GM21423 (cell line): ENCODE measurements around the gene MTF1.
"Not testable (repeated sequence)": the region's sequence is repeated elsewhere in the genome, so short reads cannot be mapped to it uniquely, and the experiment has no call there.

ENCODE experiments used
- ATAC-seq: cut with Tn5 transposase; IDR thresholded peaks from one replicate; pipeline ENCODE4 v1.9.1; 2021; ENCODE audit warnings: mild to moderate bottlenecking, moderate library complexity; ENCODE audit not compliant: unreplicated experiment

The MTF1 gene

DNA sequence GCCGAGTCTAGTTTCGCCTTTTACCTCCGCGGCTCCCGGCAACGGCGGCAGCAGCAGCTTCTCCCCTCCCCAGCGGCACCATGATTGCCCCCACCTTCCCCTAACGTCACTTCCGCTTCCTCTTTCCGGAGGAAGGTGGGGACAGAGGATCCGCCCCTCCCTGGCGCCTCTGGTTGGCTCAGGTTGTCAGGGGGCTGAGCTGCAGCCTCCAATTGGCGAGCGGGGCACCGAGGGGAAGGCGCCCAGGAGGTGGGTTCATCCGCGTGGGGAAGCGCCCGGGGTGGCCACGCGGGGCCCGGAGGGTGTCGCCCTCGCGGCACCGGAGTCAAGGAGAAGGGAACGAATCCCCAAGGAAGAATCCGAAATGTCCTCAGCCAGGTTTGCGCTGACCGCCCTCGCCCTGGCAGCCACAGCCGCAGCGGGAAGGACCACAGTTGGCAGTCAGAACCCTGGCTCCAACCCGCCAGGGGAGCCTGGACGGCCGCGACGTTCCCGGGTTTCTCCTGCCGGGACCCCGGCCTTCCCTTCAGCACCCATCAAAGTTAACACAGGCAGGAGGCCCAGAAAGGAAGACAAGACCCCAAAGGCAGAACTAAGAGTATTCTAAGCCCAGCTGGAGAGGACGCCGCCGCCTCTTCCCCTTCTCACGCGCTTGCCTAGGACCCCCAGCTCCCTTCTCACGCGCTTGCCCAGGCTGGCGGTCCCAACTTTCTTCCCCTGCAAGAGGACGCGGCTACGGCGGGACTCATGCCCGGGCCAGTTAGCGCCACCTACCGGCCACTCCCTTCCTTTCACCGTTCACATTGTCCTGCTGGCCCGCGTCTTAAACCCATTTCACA is at the start of gene MTF1:
Gene MTF1 (minus strand): TSS at position 86 of the 839 bp plus-strand sequence. CDS start 1,934 bp downstream, outside the sequence.
- ATAC-seq, result peak; percentile 94

DNA sequence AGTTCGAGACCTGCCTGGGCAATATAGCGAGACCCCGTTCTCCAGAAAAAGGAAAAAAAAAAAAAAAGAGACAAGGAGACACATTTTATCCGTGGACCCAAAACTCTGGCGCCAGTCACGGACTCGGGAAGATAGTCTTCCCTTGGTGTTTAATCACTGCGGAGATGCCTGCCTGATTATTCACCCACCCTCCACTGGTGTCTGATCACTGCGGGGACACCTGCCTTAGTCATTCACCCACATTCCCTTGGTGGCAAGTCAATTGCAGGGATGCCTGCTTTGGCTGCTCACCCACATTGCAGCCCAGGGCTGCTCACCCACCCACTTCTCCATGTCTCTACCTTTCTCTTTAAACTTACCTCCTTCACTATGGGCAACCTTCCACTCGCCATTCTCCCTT is 49.1 kb upstream of the MTF1 start:
- not testable (repeated sequence) for ATAC-seq

DNA sequence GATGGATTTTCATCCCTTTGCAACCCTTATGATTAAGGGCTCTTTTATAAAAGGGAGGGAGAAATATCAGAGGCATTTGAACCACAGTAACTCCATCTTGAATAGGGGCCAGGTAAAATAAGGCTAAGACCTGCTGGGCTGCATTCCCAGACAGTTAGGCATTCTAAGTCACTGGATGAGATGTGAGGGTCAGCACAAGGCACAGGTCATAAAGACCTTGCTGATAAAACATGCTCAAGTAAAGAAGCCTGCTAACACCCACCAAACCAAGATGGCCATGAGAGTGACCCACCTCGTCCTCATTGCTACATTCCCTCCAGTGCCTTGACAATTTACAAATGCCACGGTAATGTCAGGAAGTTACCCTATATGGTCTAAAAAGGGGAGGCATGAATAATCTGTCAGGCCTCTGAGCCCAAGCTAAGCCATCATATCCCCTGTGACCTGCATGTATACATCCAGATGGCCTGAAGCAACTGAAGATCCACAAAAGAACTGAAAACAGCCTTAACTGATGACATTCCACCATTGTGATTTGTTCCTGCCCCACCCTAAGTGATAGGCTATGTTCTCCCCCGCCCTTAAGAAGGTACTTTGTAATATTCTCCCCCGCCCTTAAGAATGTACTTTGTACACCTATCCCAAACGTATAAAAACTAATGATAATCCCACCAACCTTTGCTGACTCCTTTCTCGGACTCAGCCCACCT is 48.2 kb upstream of the MTF1 start:
- ATAC-seq, result not testable (repeated sequence)

DNA sequence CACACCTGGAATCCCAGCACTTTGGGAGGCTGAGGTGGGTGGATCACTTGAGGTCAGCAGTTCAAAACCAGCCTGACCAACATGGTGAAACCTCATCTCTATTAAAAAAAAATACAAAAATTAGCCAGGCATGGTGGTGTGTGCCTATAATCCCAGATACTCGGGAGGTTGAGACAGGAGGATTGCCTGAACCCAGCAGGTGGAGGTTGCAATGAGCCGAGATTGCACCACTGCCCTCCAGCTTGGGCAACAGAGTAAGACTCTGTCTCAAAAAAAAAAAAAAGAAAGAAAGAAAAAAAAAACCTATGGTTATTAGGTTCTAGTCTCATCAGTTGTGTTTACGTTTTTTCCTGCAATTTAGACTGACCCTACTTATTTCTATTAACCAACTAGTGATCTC is 47.2 kb upstream of the MTF1 start:
- ATAC-seq, result not testable (repeated sequence)

DNA sequence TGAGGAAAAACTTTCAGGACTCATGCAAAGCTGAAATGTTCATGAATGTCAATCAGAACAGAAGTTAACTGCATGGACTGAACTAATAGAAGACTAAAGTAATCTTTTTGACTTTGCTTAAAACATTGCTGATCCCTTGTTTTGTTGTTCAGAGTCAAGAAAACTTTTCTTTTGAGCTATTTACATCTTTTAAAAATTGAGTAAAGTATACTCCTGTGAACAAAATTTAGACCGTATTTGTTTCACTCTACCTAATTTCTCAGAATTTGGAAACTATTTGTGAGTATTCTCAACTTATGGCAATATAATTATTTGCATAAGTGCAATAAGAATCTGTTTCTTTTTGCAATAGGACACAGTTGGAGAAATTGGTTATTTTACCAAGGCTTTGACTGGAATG is 46.3 kb upstream of the MTF1 start:
- no peak for ATAC-seq

DNA sequence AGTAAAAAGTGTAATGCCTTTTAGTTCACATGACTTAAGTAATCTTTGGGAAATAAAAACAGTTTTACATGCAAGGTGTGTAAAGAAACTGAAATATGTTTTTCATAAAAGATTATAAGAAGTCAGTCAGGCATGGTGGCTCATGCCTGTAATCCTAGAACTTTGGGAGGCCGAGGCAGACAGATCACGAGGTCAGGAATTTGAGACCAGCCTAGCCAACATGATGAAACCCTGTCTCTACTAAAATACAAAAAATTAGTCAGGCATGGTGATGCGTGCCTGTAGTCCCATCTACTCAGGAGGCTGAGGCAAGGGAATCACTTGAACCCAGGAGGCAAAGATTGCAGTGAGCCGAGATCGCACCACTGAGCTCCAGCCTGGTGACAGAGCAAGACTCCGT is 44.5 kb upstream of the MTF1 start:
- not testable (repeated sequence) for ATAC-seq

DNA sequence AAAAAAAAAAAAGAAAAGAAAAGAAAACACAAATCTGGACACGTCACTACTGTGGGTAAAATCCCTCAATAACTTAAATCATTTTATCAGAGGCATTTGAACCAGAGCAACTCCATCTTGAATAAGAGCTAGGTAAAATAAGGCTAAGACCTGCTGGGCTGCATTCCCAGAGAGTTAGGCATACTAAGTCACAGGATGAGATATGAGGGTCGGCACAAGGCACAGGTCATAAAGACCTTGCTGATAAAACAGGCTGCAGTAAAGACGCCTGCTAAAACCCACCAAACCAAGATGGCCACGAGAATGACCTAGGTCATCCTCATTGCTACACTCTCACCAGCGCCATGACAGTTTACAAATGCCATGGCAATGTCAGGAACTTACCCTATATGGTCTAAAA is 43.6 kb upstream of the MTF1 start:
- no peak for ATAC-seq

DNA sequence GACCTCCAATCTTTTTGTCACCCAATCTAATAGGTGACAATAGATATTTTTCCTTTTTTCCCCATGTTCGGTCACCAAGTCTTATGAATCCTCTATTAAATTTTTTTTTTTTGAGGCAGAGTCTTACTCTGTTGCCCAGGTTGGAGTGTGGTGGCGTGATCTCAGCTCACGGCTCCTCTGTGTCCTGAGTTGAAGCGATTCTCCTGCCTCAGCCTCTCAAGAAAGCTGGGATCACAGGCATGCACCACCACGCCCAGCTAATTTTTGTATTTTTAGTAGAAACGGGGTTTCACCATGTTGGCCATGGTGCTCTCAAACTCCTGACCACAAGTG is 42.5 kb upstream of the MTF1 start:
- ATAC-seq, result no peak

DNA sequence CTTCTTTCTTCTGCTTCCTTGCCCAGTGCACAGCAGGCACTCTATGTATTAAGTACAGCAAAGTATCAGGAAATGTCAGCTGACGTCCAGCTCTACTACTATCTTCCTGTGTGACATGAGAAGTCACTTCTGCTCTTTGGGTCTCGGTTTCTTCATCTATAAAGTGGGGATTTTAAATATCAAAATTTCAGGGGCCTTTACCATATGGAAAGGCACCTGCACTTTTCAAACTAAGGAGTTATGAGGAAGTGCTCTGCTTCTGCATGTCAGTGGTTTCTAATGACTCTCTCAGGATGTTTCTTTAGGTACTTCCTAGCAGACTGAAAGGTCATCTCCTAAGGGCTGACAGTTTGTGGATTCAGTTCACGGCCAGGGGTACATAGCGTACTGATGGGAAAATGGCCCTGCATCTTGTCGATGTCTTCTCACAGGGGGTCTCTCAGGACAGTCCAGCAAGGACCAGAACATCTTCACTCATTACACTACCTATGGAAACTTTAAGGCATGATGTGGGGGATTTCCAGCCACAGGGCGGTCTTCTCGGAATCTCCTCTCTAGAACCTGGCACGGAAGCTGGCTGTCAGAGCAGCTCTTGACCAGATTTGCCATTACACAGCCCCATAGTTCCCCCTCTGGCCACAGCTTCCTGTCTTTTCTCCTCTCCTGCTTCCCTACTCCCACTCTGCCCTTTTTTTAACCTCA is 42.0 kb upstream of the MTF1 start:
- ATAC-seq, result peak; percentile 72

DNA sequence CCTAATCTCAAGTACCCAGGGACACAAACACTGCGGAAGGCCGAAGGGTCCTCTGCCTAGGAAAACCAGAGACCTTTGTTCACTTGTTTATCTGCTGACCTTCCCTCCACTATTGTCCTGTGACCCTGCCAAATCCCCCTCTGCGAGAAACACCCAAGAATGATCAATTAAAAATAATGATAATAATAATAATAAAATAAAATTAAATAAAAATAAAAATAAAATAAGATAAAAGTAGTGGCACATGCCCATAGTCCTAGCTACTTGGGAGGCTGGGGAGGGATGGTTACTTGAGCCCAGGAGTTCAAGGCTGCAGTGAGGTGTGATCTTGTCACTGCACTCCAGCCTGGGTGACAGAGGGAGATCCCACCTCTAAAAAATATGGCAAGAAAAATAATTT is 38.2 kb upstream of the MTF1 start:
- ATAC-seq, result not testable (repeated sequence)

DNA sequence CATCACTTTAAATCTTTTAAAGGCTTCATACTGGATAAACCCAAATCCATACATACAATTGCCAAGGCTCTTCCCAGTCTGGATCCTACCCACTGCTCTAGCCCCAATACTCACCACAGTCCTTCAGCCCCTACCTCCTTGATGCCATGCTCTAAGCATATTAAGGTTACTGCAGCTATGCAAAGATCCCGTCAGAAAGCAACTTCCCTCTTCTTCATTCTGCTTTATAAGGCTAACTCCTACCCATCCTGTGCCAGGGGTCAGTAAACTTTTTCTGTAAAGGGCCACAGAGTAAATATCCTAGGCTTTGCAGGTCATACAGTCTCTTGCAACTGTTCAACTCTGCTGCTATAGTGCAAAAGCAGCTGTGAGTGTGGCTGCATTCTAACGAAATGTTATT is 34.3 kb upstream of the MTF1 start:
- no peak for ATAC-seq

DNA sequence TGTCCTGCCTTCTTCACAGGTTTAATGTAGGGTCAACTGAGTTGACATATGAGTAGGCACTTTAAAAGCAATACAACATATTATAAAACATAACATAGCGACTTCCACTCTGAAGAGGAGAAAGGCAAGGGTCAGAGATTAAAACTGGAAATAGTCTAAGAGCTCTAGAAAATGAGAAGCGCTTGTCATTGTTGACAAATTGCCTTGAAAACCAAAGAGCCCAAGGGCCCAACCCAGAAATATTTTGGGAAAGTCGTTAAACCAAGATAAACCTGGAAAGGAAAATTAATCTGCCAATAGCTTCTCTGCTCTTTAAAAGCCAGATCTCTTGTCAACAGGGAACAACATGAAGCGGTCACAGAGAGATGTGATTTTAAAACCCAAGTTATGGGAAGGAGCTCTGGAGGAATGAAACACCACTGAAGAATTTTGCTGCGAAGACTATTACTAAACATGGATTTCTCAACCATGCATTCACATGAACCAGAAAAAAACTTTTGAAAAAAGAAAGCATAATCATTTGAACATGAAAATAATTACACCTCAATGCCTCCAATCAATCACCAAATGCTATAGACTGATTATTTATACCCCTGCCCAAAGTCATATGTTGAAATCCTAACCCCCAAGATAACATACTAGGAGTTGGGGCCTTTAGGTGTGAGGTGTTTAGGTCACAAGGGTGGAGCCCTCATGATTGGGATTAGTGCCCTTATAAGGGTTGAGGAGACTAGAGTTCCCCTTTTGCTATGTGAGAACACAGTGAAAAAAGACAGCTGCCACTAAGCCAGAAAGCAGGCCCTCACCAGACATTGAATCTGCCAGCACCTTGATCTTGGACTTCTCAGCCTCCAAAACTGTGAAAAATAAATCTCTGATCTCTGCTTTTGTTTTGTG is 33.0 kb upstream of the MTF1 start:
- no peak for ATAC-seq

DNA sequence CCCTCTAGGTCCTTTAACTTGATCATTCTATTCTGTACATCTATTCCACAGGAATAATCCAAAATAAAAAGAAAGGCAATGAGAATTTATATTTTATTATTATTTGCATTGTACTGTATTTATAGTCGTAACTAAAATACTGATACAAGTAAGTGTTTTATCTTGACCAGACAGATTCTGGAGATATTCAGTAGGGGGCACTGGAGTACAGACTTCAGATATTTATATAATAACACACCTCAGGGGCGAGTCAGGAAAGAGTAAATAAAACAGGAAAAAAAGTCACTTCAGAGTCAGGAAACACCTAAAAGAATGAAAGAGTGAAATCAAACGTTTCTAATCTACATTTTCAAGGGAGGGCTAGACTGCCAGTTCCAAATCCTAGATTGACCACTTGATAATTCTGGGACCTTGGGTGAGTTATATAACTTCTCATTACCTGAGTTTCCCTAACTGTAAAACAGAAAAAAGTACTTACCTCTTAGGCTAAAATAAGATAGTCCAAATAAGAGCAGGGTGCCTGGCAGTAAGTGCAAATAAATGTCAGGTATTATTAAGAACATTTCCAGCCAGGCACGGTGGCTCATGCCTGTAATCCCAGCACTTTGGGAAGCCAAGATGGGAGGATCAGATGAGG is 31.1 kb upstream of the MTF1 start:
- ATAC-seq, result no peak

DNA sequence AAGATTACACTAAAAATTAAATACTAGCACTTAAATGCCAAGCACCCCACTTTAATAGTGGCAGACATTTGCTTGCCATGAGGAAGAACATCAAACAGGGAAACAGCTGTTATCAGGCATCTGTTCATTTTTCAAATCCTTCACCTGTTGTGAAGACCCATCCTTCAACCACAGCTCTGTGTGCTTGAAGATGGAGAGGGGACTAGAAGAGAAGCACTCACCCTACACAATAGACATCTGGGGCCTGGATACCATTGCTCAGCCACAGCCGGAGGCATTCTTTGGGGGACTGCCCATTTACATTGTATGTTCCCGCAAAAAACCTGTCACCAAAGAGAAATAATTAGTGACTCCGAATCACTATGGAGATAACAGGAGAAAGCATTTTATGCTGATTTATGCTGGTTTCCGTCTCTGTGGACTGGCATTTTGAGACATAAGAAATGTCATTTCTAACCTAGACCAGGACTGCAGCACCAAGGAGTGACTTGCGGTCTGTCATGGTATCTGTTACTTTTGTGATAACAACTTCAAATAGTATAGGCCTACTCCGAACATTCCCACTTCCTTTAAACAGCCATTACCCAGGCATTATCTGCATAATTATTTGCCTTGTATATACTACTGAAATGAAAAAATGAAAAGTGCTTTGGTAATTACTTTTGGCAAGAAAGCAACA is 28.8 kb upstream of the MTF1 start:
- ATAC-seq, result no peak

DNA sequence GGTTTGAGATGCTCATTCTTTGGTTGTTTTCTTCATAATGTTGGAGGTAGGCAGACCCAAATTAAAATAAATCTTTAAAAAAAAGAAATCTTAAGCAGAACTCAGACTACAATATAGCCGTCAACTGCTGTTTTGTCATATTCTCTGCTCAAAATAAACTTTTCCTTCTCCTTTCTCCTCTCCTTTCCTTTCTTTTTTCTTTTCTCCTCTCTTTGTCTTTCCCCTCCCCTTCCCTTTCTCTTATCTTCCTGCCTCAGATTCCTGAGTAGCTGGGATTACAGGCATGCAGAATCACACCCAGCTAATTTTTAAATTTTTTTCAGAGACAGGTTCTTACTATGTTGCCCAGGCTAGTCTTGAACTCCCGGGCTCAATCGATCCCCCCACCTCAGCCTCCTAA is 24.8 kb upstream of the MTF1 start:
- no peak for ATAC-seq

DNA sequence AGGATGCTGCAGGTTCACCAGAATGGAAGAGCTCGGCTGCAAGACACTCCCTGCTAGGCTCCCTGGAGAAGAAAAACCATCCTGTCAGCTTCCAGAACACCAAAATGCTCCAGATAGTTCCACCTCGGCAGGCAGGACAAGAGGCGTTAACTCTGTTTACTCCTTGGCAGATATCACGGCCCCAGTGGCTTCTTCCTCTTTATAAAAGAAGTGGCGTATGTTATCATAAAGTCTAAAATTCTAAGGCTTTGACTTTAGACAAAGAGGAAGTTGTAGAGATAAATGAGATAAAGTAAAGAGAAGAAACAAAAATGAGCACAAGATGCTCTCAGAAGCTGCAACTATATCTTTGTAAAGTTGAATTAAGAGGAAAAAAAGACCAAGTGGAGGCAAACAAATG is 24.3 kb upstream of the MTF1 start:
- no peak for ATAC-seq

DNA sequence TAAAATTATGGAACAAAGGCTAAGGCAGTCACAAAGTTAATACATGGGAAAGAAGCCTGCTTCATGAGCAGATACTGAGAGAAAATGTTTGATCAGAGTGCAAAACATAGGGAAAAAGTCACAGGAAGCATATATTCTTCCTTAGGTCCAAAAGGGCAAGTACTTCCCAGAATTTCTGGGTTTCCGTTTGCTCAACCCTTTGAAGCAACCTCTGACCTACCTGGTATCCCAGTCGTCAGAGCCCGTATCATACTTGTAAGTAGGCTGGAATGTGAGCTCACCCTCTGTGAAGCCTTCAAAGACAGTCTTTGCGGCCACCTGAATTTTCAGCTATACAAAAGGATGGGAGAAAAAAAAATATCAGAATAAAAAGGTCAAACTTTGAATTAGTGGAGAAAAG is 20.5 kb upstream of the MTF1 start:
- no peak for ATAC-seq

DNA sequence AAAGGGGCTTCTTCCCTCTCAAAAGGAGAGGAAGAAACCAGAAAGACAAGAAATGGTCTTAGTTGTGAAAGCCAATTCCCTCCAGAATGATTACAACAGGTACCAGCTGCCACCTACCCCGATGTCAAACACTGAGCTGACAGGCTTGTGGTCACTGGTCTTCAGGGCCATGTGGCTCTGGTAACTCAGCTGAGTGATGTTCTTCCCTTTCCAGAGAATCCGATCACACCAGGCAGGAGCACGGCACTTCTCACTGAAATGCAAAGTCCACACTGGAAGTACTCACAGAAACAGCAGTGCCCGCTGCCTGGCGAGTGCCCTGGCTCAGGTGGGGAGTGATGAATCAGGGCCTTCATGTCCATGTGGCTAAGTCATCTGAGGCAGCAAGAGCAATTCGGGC is 18.7 kb upstream of the MTF1 start:
- no peak for ATAC-seq

DNA sequence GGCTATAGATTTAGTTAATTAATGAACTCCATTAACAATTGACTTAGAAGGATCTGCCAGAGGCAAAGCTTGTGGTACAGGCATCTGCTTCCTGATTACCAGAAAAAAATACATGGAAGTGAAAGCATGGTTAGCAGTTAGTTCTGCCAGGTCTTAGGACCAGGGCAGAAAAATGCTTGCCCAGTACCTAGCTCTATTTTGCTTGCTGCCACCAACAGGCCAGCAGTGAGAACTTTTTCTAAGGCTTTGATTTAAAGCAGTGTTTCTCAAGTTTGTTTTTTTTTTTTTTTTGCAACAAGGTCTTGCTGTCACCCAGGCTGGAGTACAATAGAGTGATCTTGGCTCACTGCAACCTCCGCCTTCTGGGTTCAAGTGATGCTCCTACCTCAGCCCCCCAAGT is 16.4 kb upstream of the MTF1 start:
- ATAC-seq, result no peak

DNA sequence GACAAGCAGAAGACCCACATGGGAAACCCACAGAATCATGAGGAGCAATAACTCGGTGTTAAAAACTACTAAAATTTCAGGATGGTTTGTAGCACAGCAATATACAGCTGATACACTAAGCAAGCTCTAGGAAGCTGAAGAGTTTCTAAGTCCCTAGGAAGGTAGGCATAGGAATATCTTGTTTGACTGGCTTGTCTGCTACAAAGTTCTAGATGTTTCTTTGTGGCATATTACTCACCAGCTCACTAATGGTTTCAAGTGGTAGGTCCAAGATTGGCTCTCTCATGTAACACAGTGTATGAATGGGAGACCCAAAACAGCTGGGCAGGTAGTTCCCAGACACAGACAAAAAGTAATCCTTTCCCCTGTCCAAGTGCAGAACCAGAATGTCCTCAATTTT is 13.3 kb upstream of the MTF1 start:
- ATAC-seq, result no peak
